Measurements from ENCODE around the gene SYT17. TPM values are rescaled to one million over a fixed set of nuclear protein-coding genes. Genes with fewer than 3 reads are reported as not detected.

Gene SYT17
- total RNA-seq, 4 donors from 2014 or later: 0.29 to 4.4 (median 2.2) TPM

GRCh38 chr16:19295393-19295792 is 127.4 kb downstream of the SYT17 start:
- H3K36me3 ChIP-seq: no peaks in the 10 kb centered on the region
- H3K4me1 ChIP-seq: no peaks in the 10 kb centered on the region
- no peaks in the 10 kb centered on the region for H3K9me3 ChIP-seq
- intact Hi-C loops (cut with DNase I; ENCODE audit: low total_unique reads): no loop called here
- no peak overlapping the region for H3K4me3 ChIP-seq
- H3K27ac ChIP-seq: no peak overlapping the region
- H3K27me3 ChIP-seq: no peaks in the 10 kb centered on the region
- TF ChIP-seq POLR2A (IDR thresholded peaks at IDR 0.05): no peak
- DNase-seq: no peak

- intact Hi-C loops (cut with DNase I; ENCODE audit: low total_unique reads): no loop called here
- no peaks in the 10 kb centered on the region for H3K9me3 ChIP-seq
- H3K36me3 ChIP-seq: no peaks in the 10 kb centered on the region
- no peak for TF ChIP-seq POLR2A (IDR thresholded peaks at IDR 0.05)
- no peak for TF ChIP-seq CTCF (IDR thresholded peaks at IDR 0.05)
- DNase-seq: no peak
- H3K27me3 ChIP-seq: no peaks in the 10 kb centered on the region
- no peak overlapping the region for H3K27ac ChIP-seq
- no peaks in the 10 kb centered on the region for H3K4me1 ChIP-seq
- no peak overlapping the region for H3K4me3 ChIP-seq
Measured at GRCh38 chr16:19297454-19297853, 129.4 kb downstream of the SYT17 start.

- no peaks in the 10 kb centered on the region for H3K4me1 ChIP-seq
- no peak overlapping the region for H3K4me3 ChIP-seq
- TF ChIP-seq POLR2A (IDR thresholded peaks at IDR 0.05) (no peak), CTCF (IDR thresholded peaks at IDR 0.05) (no peak)
- no peak for DNase-seq
- no peak overlapping the region for H3K27ac ChIP-seq
- H3K27me3 ChIP-seq: no peaks in the 10 kb centered on the region
- intact Hi-C loops (cut with DNase I; ENCODE audit: low total_unique reads): no loop called here
- no peaks in the 10 kb centered on the region for H3K36me3 ChIP-seq
- H3K9me3 ChIP-seq: no peaks in the 10 kb centered on the region
Measured at GRCh38 chr16:19299565-19299964, 131.5 kb downstream of the SYT17 start.

- H3K27ac ChIP-seq: no peak overlapping the region
- H3K4me1 ChIP-seq: no peaks in the 10 kb centered on the region
- intact Hi-C loops (cut with DNase I; ENCODE audit: low total_unique reads): no loop called here
- no peak for DNase-seq
- TF ChIP-seq POLR2A (IDR thresholded peaks at IDR 0.05) (no peak), CTCF (IDR thresholded peaks at IDR 0.05) (no peak)
- no peaks in the 10 kb centered on the region for H3K9me3 ChIP-seq
- H3K4me3 ChIP-seq: no peak overlapping the region
- no peaks in the 10 kb centered on the region for H3K27me3 ChIP-seq
- H3K36me3 ChIP-seq: no peaks in the 10 kb centered on the region
Measured at GRCh38 chr16:19301931-19302330, 133.9 kb downstream of the SYT17 start.

- Histone ChIP-seq H3K9me3 (no peaks in the 10 kb centered on the region), H3K4me3 (no peak overlapping the region), H3K27me3 (no peaks in the 10 kb centered on the region), H3K36me3 (no peaks in the 10 kb centered on the region), H3K4me1 (no peaks in the 10 kb centered on the region), H3K27ac (no peak overlapping the region)
- no peak for DNase-seq
- intact Hi-C loops (cut with DNase I; ENCODE audit: low total_unique reads): no loop called here
- TF ChIP-seq CTCF (IDR thresholded peaks at IDR 0.05) (no peak), POLR2A (IDR thresholded peaks at IDR 0.05) (no peak)
Measured at GRCh38 chr16:19304750-19305149, 136.7 kb downstream of the SYT17 start.

GRCh38 chr16:19305443-19305842 is 137.4 kb downstream of the SYT17 start:
- intact Hi-C loops (cut with DNase I; ENCODE audit: low total_unique reads): no loop called here
- H3K4me1 ChIP-seq: no peaks in the 10 kb centered on the region

More at GRCh38 chr16:19305443-19305842, 137.4 kb downstream of the SYT17 start:
- no peaks in the 10 kb centered on the region for H3K9me3 ChIP-seq
- no peak overlapping the region for H3K27ac ChIP-seq
- TF ChIP-seq CTCF (IDR thresholded peaks at IDR 0.05): no peak
- TF ChIP-seq POLR2A (IDR thresholded peaks at IDR 0.05): no peak
- DNase-seq: no peak
- H3K36me3 ChIP-seq: no peaks in the 10 kb centered on the region
- H3K4me3 ChIP-seq: no peak overlapping the region
- H3K27me3 ChIP-seq: no peaks in the 10 kb centered on the region
